Caco-2 (cell line): ENCODE data around the gene ANXA10. TPM values are rescaled to one million over a fixed set of nuclear protein-coding genes. Genes with fewer than 3 reads are reported as not detected.

Experiments
- BruUV-seq: library from RNA; stranded (reverse); fragments of 400-500 nt; replicated peaks from 2 replicates; lab custom pipeline; 2021; lab: Mats Ljungman, UMichigan
- CTCF ChIA-PET: fragments of 300-600 bp; sonication (Branson Sonifier 250); formaldehyde crosslinking; loops from one replicate; lab custom pipeline; 2022; ENCODE audit warnings: antibody characterized with exemption; lab: Charles Lee
- POLR2A ChIA-PET: fragments of 300-600 bp; sonication (Branson Sonifier 250); formaldehyde crosslinking; loops from one replicate; lab custom pipeline; 2022; ENCODE audit warnings: antibody characterized with exemption; lab: Charles Lee
- DNase-seq, 2 experiments: peaks; one replicate each; pipeline versions ENCODE4 v3.0.0 to v3.0.0-alpha.2; 2020 to 2022
- H3K27me3 ChIP-seq: replicated peaks from 2 replicates; pipeline ENCODE4 v1.6.0; 2011; ENCODE audit warnings: low read length; ENCODE audit not compliant: control insufficient read depth, insufficient read depth
- H3K36me3 ChIP-seq: 2 replicates; pipeline ENCODE4 v1.5.1; 2011; ENCODE audit warnings: low read length; ENCODE audit not compliant: control insufficient read depth, insufficient read depth
- H3K4me1 ChIP-seq: fragments of 250-450 bp; sonication (Bioruptor Pico); 2 replicates; pipeline ENCODE4 v1.5.1; 2020; ENCODE audit warnings: mild to moderate bottlenecking
- H3K4me3 ChIP-seq: 2 replicates; pipeline ENCODE4 v1.5.1; 2011; ENCODE audit warnings: low read depth, mild to moderate bottlenecking, control low read depth, low read length
- H3K9me3 ChIP-seq: fragments of 250-450 bp; sonication (Bioruptor Pico); 2 replicates; pipeline ENCODE4 v1.5.1; 2020; ENCODE audit warnings: mild to moderate bottlenecking, moderate library complexity
- H3K27ac Mint-ChIP-seq: one replicate; pipeline ENCODE4 v1.8.0; 2022; ENCODE audit warnings: mixed read lengths; ENCODE audit not compliant: unreplicated experiment
- H3K27me3 Mint-ChIP-seq: one replicate; pipeline ENCODE4 v1.8.0; 2022; ENCODE audit warnings: mixed read lengths; ENCODE audit not compliant: insufficient read depth, unreplicated experiment
- H3K36me3 Mint-ChIP-seq: one replicate; pipeline ENCODE4 v1.8.0; 2022; ENCODE audit warnings: mild to moderate bottlenecking, mixed read lengths; ENCODE audit not compliant: insufficient read depth, unreplicated experiment
- H3K4me1 Mint-ChIP-seq: one replicate; pipeline ENCODE4 v1.8.0; 2022; ENCODE audit warnings: low read depth, mixed read lengths; ENCODE audit not compliant: unreplicated experiment
- H3K4me3 Mint-ChIP-seq: one replicate; pipeline ENCODE4 v1.8.0; 2022; ENCODE audit warnings: mild to moderate bottlenecking, moderate library complexity, mixed read lengths; ENCODE audit not compliant: unreplicated experiment
- H3K9me3 Mint-ChIP-seq: one replicate; pipeline ENCODE4 v1.8.0; 2022; ENCODE audit warnings: mixed read lengths; ENCODE audit not compliant: unreplicated experiment
- intact Hi-C: fragments of 100-400 bp; cut with micrococcal nuclease; formaldehyde crosslinking; loops from one replicate; pipeline ENCODE4 v1.10.0; 2022; ENCODE audit not compliant: unreplicated experiment
- total RNA-seq: library from RNA; stranded (reverse); gene quantifications from 2 replicates; pipeline ENCODE4 v1.2.3, GENCODE V29; 2022
- TF ChIP-seq, protein P1 (sequence below), 2 experiments: fragments of 200-600 bp in 1 of 2; IDR thresholded peaks; 1 replicate in 1 of 2; 2 replicates in 1 of 2; pipeline versions ENCODE4 v1.5.1 to v1.8.0; 2011 to 2022; ENCODE audit warnings: antibody characterized with exemption in 1 of 2, control low read depth in 1 of 2, inconsistent platforms in 1 of 2, low read depth in 1 of 2, low read length in 1 of 2, mild to moderate bottlenecking in 1 of 2, moderate library complexity in 1 of 2; ENCODE audit not compliant: insufficient read depth in 1 of 2, severe bottlenecking in 1 of 2, unreplicated experiment in 1 of 2

ANXA10 gene
- total RNA-seq, 1 experiment from 2014 or later: not detected

- no peaks in the 10 kb centered on the region for H3K36me3 ChIP-seq
- Mint-ChIP-seq H3K27ac (no peak overlapping the region), H3K36me3 (no peaks in the 10 kb centered on the region), H3K4me1 (no peaks in the 10 kb centered on the region), H3K27me3 (peaks cover 4% of the 10 kb centered on the region), H3K9me3 (no peaks in the 10 kb centered on the region), H3K4me3 (no peak overlapping the region)
- H3K4me1 ChIP-seq: no peaks in the 10 kb centered on the region
- H3K9me3 ChIP-seq: no peaks in the 10 kb centered on the region
- BruUV-seq: no TSS peak
- H3K4me3 ChIP-seq: no peak overlapping the region
- no peak for DNase-seq
- H3K27me3 ChIP-seq: no peaks in the 10 kb centered on the region
- ChIA-PET CTCF (no interaction called here), POLR2A (no interaction called here)
- TF ChIP-seq, protein P1, sequence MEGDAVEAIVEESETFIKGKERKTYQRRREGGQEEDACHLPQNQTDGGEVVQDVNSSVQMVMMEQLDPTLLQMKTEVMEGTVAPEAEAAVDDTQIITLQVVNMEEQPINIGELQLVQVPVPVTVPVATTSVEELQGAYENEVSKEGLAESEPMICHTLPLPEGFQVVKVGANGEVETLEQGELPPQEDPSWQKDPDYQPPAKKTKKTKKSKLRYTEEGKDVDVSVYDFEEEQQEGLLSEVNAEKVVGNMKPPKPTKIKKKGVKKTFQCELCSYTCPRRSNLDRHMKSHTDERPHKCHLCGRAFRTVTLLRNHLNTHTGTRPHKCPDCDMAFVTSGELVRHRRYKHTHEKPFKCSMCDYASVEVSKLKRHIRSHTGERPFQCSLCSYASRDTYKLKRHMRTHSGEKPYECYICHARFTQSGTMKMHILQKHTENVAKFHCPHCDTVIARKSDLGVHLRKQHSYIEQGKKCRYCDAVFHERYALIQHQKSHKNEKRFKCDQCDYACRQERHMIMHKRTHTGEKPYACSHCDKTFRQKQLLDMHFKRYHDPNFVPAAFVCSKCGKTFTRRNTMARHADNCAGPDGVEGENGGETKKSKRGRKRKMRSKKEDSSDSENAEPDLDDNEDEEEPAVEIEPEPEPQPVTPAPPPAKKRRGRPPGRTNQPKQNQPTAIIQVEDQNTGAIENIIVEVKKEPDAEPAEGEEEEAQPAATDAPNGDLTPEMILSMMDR (IDR thresholded peaks at IDR 0.05; ENCODE audit: insufficient read depth in 1 of 2, low read depth in 1 of 2, low read length in 1 of 2, severe bottlenecking in 1 of 2, unreplicated experiment in 1 of 2): no peak
- intact Hi-C loops: no loop called here
Measured at GRCh38 chr4:168143601-168144000, 51.3 kb downstream of the ANXA10 start.

GRCh38 chr4:168150420-168151050 is 58.2 kb downstream of the ANXA10 start:
- BruUV-seq: no TSS peak
- no peak for DNase-seq
- H3K9me3 ChIP-seq: no peaks in the 10 kb centered on the region
- no peaks in the 10 kb centered on the region for H3K36me3 Mint-ChIP-seq
- H3K4me1 ChIP-seq: no peaks in the 10 kb centered on the region
- ChIA-PET CTCF (no interaction called here), POLR2A (no interaction called here)
- no peaks in the 10 kb centered on the region for H3K4me1 Mint-ChIP-seq
- H3K36me3 ChIP-seq: no peaks in the 10 kb centered on the region
- H3K27me3 Mint-ChIP-seq: peaks cover 3% of the 10 kb centered on the region
- no peak overlapping the region for H3K4me3 Mint-ChIP-seq
- intact Hi-C loops: no loop called here
- no peaks in the 10 kb centered on the region for H3K27me3 ChIP-seq
- H3K27ac Mint-ChIP-seq: no peak overlapping the region
- H3K9me3 Mint-ChIP-seq: no peaks in the 10 kb centered on the region
- no peak overlapping the region for H3K4me3 ChIP-seq
- TF ChIP-seq, protein P1 (IDR thresholded peaks at IDR 0.05; ENCODE audit: insufficient read depth in 1 of 2, low read depth in 1 of 2, low read length in 1 of 2, severe bottlenecking in 1 of 2, unreplicated experiment in 1 of 2): no peak

GRCh38 chr4:168151327-168151726 is 59.0 kb downstream of the ANXA10 start:
- H3K36me3 Mint-ChIP-seq: no peaks in the 10 kb centered on the region
- Histone ChIP-seq H3K36me3 (no peaks in the 10 kb centered on the region), H3K4me3 (no peak overlapping the region), H3K9me3 (no peaks in the 10 kb centered on the region), H3K4me1 (no peaks in the 10 kb centered on the region), H3K27me3 (no peaks in the 10 kb centered on the region)
- H3K27ac Mint-ChIP-seq: no peak overlapping the region
- TF ChIP-seq, protein P1 (IDR thresholded peaks at IDR 0.05; ENCODE audit: insufficient read depth in 1 of 2, low read depth in 1 of 2, low read length in 1 of 2, severe bottlenecking in 1 of 2, unreplicated experiment in 1 of 2): no peak
- ChIA-PET POLR2A (no interaction called here), CTCF (no interaction called here)
- DNase-seq: no peak
- peaks cover 3% of the 10 kb centered on the region for H3K27me3 Mint-ChIP-seq
- no peak overlapping the region for H3K4me3 Mint-ChIP-seq
- no peaks in the 10 kb centered on the region for H3K9me3 Mint-ChIP-seq
- H3K4me1 Mint-ChIP-seq: no peaks in the 10 kb centered on the region
- no TSS peak for BruUV-seq
- intact Hi-C loops: no loop called here
